Liver (tissue), 3 donors: ENCODE measurements around the gene PSORS1C1.

Experiments used
- ATF3 ChIP-seq: IDR thresholded peaks from 2 replicates; pipeline ENCODE4 v1.6.1; 2016; ENCODE audit warnings: antibody characterized with exemption
- CTCF ChIP-seq: fragments of 150-350 bp; IDR thresholded peaks from 2 replicates; pipeline ENCODE4 v1.5.1; 2017; ENCODE audit warnings: improper control_type of control experiment, low read depth, low read length; ENCODE audit not compliant: missing input control
- FOXA2 ChIP-seq: IDR thresholded peaks from 2 replicates; pipeline ENCODE4 v1.6.1; 2016; ENCODE audit warnings: antibody characterized with exemption
- GABPA ChIP-seq, 2 donors: IDR thresholded peaks in 1 of 2; conservative IDR thresholded peaks in 1 of 2; 2 replicates each; pipeline ENCODE4 v1.6.1; 2016; ENCODE audit warnings: antibody characterized with exemption in 2 of 2, mild to moderate bottlenecking in 1 of 2, moderate library complexity in 1 of 2
- HNF4G ChIP-seq: IDR thresholded peaks from 2 replicates; pipeline ENCODE4 v1.6.1; 2016; ENCODE audit warnings: antibody characterized with exemption
- JUND ChIP-seq, 2 donors: IDR thresholded peaks; 2 replicates each; pipeline ENCODE4 v1.6.1; 2016; ENCODE audit warnings: antibody characterized with exemption in 2 of 2
- MAX ChIP-seq: IDR thresholded peaks from 2 replicates; pipeline ENCODE4 v1.6.1; 2016; ENCODE audit warnings: antibody characterized with exemption
- NR2F2 ChIP-seq: IDR thresholded peaks from 2 replicates; pipeline ENCODE4 v1.6.1; 2016; ENCODE audit warnings: antibody characterized with exemption
- RAD21 ChIP-seq, 2 donors: IDR thresholded peaks; 2 replicates each; pipeline ENCODE4 v1.6.1; 2016; ENCODE audit warnings: antibody characterized with exemption in 2 of 2, mild to moderate bottlenecking in 2 of 2
- REST ChIP-seq: IDR thresholded peaks from 2 replicates; pipeline ENCODE4 v1.6.1; 2016; ENCODE audit warnings: antibody characterized with exemption, mild to moderate bottlenecking
- RXRA ChIP-seq, 2 donors: IDR thresholded peaks; 2 replicates each; pipeline ENCODE4 v1.6.1; 2017 to 2018; ENCODE audit warnings: antibody characterized with exemption in 2 of 2, mild to moderate bottlenecking in 1 of 2
- TAF1 ChIP-seq: conservative IDR thresholded peaks from 2 replicates; pipeline ENCODE4 v1.6.1; 2016; ENCODE audit warnings: antibody characterized with exemption, mild to moderate bottlenecking
- YY1 ChIP-seq: IDR thresholded peaks from 2 replicates; pipeline ENCODE4 v1.6.1; 2016; ENCODE audit warnings: antibody characterized with exemption, mild to moderate bottlenecking
- ZBTB33 ChIP-seq: IDR thresholded peaks from 2 replicates; pipeline ENCODE4 v1.6.1; 2016; ENCODE audit warnings: antibody characterized with exemption
- donor health status: healthy.
- donor health status: healthy.

- TF ChIP-seq GABPA (IDR thresholded peaks at IDR 0.05 in 1 of 2, conservative IDR thresholded peaks at IDR 0.05 in 1 of 2) (no peak), CTCF (no peak), ATF3 (no peak), TAF1 (no peak), HNF4G (no peak), MAX (no peak), RAD21 (IDR thresholded peaks at IDR 0.05) (no peak), REST (no peak), ZBTB33 (no peak), NR2F2 (no peak), JUND (IDR thresholded peaks at IDR 0.05) (no peak), RXRA (IDR thresholded peaks at IDR 0.05) (no peak), FOXA2 (no peak), YY1 (no peak)
Measured at GRCh38 chr6:31096215-31096614, 18.4 kb upstream of the PSORS1C1 start.
